DND-41 (cell line): Measurements from ENCODE around the gene TDRD15.

Experiments used
- ATAC-seq: fragments of 200-7000 bp; cut with Tn5 transposase; 3 replicates; pipeline ENCODE4 v1.9.1; 2021; ENCODE audit warnings: low read depth; ENCODE audit not compliant: insufficient read depth
- DNase-seq: peaks from one replicate; pipeline ENCODE4 v3.0.0-alpha.2; 2020
- H2AFZ ChIP-seq: 2 replicates; pipeline ENCODE4 v1.6.0; 2012; ENCODE audit warnings: low read depth, low read length
- H3K27ac ChIP-seq: 2 replicates; pipeline ENCODE4 v1.5.1; 2012; ENCODE audit warnings: low read length, inconsistent platforms
- H3K27me3 ChIP-seq: fragments of 200-600 bp; sonication (generic); 2 replicates; pipeline ENCODE4 v1.6.0; 2012; ENCODE audit warnings: low read length, mild to moderate bottlenecking, inconsistent platforms; ENCODE audit not compliant: insufficient read depth, poor library complexity
- H3K36me3 ChIP-seq: 2 replicates; pipeline ENCODE4 v1.5.1; 2012; ENCODE audit warnings: low read length, inconsistent platforms; ENCODE audit not compliant: insufficient read depth
- H3K4me1 ChIP-seq: 2 replicates; pipeline ENCODE4 v1.5.1; 2012; ENCODE audit warnings: mild to moderate bottlenecking, low read length; ENCODE audit not compliant: insufficient read depth
- H3K4me2 ChIP-seq: 2 replicates; pipeline ENCODE4 v1.6.0; 2012; ENCODE audit warnings: mild to moderate bottlenecking, moderate library complexity, low read length, inconsistent platforms; ENCODE audit not compliant: insufficient read depth
- H3K4me3 ChIP-seq, 2 experiments: fragments of 200-600 bp in 1 of 2; shearing (Covaris generic) in 1 of 2; 2 replicates each; pipeline ENCODE4 v1.5.1; 2012 to 2016; ENCODE audit warnings: inconsistent platforms in 2 of 2, low read length in 2 of 2, mild to moderate bottlenecking in 2 of 2, low read depth in 1 of 2, moderate library complexity in 1 of 2
- H3K79me2 ChIP-seq: 2 replicates; pipeline ENCODE4 v1.6.0; 2012; ENCODE audit warnings: low read length, inconsistent platforms; ENCODE audit not compliant: insufficient read depth
- H3K9ac ChIP-seq: 2 replicates; pipeline ENCODE4 v1.6.0; 2012; ENCODE audit warnings: low read depth, mild to moderate bottlenecking, inconsistent platforms, low read length, moderate library complexity
- H3K9me3 ChIP-seq: 2 replicates; pipeline ENCODE4 v1.5.1; 2012; ENCODE audit warnings: low read length, moderate library complexity, mild to moderate bottlenecking, inconsistent platforms; ENCODE audit not compliant: insufficient read depth, severe bottlenecking
- H4K20me1 ChIP-seq: 2 replicates; pipeline ENCODE4 v1.6.0; 2012; ENCODE audit warnings: low read length; ENCODE audit not compliant: insufficient read depth
- EZH2 ChIP-seq: IDR thresholded peaks from 3 replicates; pipeline ENCODE4 v1.6.1; 2012; ENCODE audit warnings: borderline replicate concordance, low read depth, mild to moderate bottlenecking, moderate library complexity, low read length, inconsistent platforms; ENCODE audit not compliant: severe bottlenecking
- TF ChIP-seq, protein P1 (sequence below): IDR thresholded peaks from 2 replicates; pipeline ENCODE4 v1.5.1; 2012; ENCODE audit warnings: borderline replicate concordance, low read length, moderate library complexity, mild to moderate bottlenecking; ENCODE audit not compliant: poor library complexity, severe bottlenecking; ENCODE audit errors: extremely low read depth

The TDRD15 gene

DNA sequence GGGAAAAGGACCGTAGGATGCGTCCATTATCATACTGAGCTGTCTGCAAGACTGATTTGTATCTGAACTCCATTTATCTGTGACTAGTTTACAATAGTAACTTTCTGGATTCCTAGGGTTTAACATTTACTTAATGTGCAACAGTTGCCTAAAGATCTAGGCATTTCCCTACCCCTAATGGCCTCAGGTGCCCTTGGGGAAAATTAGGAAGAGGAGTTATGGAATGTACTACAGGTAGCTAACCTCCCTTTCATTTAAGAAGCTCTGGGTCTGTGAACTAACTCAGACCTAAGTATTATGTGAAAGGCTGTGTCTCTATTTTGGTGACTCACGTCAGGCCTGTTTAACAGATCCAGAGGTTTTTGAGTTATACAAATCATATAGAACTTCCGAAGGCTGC, 59.5 kb downstream of the TDRD15 start:
- H4K20me1 ChIP-seq = no peaks in the 10 kb centered on the region
- TF ChIP-seq, protein P1, sequence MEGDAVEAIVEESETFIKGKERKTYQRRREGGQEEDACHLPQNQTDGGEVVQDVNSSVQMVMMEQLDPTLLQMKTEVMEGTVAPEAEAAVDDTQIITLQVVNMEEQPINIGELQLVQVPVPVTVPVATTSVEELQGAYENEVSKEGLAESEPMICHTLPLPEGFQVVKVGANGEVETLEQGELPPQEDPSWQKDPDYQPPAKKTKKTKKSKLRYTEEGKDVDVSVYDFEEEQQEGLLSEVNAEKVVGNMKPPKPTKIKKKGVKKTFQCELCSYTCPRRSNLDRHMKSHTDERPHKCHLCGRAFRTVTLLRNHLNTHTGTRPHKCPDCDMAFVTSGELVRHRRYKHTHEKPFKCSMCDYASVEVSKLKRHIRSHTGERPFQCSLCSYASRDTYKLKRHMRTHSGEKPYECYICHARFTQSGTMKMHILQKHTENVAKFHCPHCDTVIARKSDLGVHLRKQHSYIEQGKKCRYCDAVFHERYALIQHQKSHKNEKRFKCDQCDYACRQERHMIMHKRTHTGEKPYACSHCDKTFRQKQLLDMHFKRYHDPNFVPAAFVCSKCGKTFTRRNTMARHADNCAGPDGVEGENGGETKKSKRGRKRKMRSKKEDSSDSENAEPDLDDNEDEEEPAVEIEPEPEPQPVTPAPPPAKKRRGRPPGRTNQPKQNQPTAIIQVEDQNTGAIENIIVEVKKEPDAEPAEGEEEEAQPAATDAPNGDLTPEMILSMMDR = no peak
- TF ChIP-seq EZH2 = no peak
- DNase-seq (no peak), ATAC-seq (no peak)
- no peak overlapping the region for H3K9ac ChIP-seq
- no peaks in the 10 kb centered on the region for H3K9me3 ChIP-seq
- H3K4me2 ChIP-seq = no peak overlapping the region
- no peaks in the 10 kb centered on the region for H3K79me2 ChIP-seq
- H3K27ac ChIP-seq = no peak overlapping the region
- no peaks in the 10 kb centered on the region for H3K27me3 ChIP-seq
- H2AFZ ChIP-seq = no peak overlapping the region
- no peaks in the 10 kb centered on the region for H3K36me3 ChIP-seq
- no peaks in the 10 kb centered on the region for H3K4me1 ChIP-seq
- H3K4me3 ChIP-seq = no peak overlapping the region

DNA sequence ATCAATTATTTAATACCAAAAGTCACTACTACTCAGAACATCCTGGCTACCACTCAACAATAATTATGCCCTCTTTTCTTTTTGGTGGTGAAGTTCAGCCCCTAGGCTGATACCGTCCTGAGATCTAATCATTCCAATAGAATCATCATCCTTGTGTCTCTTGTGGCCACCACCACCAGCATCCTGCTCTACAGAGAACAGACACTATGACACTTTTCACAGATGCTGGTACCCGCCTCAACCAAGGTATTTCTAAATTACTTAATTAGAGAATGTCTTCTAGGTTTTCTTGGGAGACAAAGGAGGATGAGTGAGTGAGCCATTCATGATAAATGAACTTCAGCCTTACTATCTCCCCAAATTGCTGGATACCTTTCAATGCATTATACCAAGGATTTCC, 60.0 kb downstream of the TDRD15 start:
- no peak for ATAC-seq
- Histone ChIP-seq H3K27me3 (no peaks in the 10 kb centered on the region), H2AFZ (no peak overlapping the region), H3K27ac (no peak overlapping the region), H3K9me3 (no peaks in the 10 kb centered on the region), H4K20me1 (no peaks in the 10 kb centered on the region), H3K36me3 (no peaks in the 10 kb centered on the region), H3K4me1 (no peaks in the 10 kb centered on the region), H3K4me3 (no peak overlapping the region), H3K79me2 (no peaks in the 10 kb centered on the region), H3K4me2 (no peak overlapping the region), H3K9ac (no peak overlapping the region)
- no peak for DNase-seq
- no peak for TF ChIP-seq EZH2
- TF ChIP-seq, protein P1 = no peak

DNA sequence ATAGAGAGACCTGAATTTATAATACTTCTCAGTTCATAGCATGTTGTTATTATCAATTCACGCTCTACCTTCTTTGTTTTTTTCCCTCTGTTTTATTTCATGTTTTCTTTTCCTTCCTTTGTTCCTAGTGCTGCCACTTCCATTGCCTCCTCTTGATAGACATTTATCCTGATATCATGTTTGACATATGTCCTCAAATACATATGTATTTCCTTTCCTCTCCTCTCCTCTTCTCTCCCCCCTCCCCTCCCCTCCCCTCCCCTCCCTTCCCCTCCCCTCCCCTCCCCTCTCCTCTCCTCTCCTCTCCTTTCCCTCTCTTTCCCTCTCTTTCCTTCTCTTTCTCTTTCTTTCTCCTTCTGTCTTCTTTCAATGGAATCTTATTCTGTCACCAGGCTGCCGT, 67.8 kb downstream of the TDRD15 start:
- H3K27ac ChIP-seq = no peak overlapping the region
- H3K4me1 ChIP-seq = no peaks in the 10 kb centered on the region
- H3K9me3 ChIP-seq = no peaks in the 10 kb centered on the region
- H3K9ac ChIP-seq = no peak overlapping the region
- no peak overlapping the region for H2AFZ ChIP-seq
- no peaks in the 10 kb centered on the region for H3K79me2 ChIP-seq
- H3K27me3 ChIP-seq = no peaks in the 10 kb centered on the region
- no peaks in the 10 kb centered on the region for H3K36me3 ChIP-seq
- ATAC-seq (no peak), DNase-seq (no peak)
- no peak overlapping the region for H3K4me3 ChIP-seq
- H3K4me2 ChIP-seq = no peak overlapping the region
- TF ChIP-seq EZH2 = no peak
- TF ChIP-seq, protein P1 = no peak
- no peaks in the 10 kb centered on the region for H4K20me1 ChIP-seq
